ENCODE data around the gene MT1X. TPM values are rescaled to one million over a fixed set of nuclear protein-coding genes. Genes with fewer than 3 reads are reported as not detected.

MT1X gene
- total RNA-seq, result 36.9 and 47.0 TPM in 2 replicates

DNA sequence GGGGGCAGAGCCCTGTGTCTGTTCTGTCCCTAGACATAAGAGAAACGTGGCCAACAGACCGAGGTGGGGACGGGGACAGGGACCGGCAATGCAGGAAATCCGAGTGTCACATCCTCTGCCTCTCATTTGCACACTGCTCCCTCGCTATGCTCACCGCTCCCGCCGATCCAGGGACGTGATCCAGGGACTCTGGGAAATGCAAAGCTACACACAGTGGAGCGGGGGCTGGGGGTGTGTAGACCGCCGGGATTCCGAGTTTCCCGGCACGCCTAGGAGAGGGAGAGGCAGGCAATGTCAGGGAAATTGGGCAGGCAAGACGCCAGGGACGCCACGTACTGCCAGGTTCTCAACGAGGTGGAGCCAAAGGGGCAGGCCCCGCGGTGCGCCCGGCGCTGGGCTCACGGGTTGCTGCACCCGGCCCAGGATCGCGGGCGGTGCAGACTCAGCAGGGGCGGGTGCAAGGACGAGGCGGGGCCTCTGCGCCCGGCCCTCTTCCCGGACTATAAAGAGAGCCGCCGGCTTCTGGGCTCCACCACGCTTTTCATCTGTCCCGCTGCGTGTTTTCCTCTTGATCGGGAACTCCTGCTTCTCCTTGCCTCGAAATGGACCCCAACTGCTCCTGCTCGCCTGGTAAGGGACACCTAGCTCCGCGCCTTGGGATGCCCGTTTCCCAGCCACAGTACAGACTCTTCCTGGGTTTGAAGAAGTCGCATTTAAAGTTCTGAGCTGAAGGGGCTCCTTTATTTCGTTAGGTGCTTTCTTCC, at the start of gene MT1X:
MT1X (plus strand) TSS at position 532 of the 764 bp plus-strand sequence; CDS start at position 603, 71 bp downstream.

DNA sequence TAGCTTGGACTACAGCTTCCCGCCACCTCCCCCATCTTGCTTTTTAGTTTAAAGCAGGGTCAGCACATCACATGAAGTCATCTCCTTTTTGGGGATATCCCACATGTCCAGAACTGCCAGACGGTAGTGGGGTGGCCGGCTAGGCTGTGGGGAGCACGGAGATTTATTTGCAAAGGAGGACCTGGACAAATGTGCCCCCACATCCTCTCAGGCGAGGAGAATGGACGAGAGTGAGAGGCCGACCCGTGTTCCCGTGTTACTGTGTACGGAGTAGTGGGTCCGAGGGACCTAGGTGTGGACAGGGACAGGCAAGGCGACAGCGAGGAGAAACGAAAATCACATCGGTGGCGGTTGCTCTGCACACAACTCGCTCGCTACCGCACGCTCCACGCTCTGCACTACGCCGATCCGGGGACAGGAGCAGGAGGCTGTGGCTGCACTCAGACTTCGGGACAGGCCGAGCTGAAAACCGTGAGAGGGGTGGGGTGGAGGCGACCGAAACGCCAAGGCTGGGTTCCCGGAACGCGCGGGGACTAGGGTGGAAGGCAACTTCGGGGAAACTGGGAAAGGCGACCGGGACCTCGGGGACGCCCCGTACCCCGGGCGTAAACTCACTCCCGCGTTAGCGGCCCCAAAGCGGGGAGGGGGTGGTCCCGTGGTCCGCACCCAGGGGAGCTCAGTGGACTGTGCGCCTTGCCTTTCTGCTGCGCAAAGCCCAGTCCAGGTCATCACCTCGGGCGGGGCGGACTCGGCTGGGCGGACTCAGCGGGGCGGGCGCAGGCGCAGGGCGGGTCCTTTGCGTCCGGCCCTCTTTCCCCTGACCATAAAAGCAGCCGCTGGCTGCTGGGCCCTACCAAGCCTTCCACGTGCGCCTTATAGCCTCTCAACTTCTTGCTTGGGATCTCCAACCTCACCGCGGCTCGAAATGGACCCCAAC, 44.2 kb upstream of the MT1X start, which contains the start of gene MT1A:
MT1A (plus strand) TSS at position 853 of the 937 bp plus-strand sequence; CDS start at position 926, 73 bp downstream.

DNA sequence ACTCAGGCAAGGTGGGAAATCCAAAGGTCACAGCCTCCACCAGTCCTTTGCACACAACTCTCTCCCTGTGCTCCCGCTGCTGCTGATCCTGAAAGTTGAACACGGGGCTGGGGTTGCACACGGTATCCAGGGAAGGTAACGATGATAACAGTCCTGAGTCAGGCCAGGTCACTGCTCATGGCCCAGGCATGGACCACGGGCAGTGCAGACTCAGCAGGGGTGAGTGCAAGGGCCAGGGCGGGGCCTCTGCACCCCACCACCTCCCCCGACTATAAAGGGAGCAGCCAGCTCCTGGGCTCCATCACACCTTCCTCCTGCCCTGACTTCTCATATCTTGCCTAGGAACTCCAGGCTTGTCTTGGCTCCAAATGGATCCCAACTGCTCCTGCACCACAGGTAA, 30.7 kb upstream of the MT1X start, which contains the start of gene MT1B:
MT1B (plus strand) TSS at position 301 of the 400 bp plus-strand sequence; CDS start at position 369, 68 bp downstream.

DNA sequence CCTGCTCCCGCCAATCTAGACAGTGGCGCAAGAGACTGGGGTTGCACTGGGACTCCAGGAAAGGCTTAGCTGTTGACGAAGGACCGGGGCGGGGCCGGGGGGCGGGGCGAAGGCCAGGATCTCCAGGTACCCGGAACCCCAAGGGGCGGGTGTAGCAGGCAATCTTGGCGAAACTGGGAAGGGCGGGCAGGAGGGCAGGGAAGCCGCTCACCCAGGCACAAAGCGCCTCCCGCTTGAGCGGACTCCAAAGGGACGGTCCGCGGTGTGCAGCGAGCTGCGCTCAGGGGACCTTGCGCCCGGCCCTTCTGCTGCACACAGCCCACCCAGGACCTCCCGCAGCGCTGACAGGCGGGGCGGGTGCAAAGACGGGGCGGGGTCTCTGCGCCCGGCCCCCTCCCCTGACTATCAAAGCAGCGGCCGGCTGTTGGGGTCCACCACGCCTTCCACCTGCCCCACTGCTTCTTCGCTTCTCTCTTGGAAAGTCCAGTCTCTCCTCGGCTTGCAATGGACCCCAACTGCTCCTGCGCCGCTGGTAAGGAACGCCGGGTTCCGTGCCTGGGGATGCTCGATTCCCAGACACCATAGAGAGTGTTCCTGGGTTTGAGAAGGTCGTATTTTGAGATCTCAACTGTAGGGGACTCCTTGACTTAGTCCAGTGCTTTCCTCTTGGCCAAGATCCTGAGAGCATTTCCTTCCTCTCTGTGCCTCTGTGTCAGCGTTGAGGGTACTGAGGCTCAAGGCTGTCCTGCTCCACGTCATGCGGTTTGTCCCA, 24.5 kb upstream of the MT1X start, which contains the start of gene MT1F:
MT1F (plus strand) TSS at position 405 of the 772 bp plus-strand sequence; CDS start at position 505, 100 bp downstream.

DNA sequence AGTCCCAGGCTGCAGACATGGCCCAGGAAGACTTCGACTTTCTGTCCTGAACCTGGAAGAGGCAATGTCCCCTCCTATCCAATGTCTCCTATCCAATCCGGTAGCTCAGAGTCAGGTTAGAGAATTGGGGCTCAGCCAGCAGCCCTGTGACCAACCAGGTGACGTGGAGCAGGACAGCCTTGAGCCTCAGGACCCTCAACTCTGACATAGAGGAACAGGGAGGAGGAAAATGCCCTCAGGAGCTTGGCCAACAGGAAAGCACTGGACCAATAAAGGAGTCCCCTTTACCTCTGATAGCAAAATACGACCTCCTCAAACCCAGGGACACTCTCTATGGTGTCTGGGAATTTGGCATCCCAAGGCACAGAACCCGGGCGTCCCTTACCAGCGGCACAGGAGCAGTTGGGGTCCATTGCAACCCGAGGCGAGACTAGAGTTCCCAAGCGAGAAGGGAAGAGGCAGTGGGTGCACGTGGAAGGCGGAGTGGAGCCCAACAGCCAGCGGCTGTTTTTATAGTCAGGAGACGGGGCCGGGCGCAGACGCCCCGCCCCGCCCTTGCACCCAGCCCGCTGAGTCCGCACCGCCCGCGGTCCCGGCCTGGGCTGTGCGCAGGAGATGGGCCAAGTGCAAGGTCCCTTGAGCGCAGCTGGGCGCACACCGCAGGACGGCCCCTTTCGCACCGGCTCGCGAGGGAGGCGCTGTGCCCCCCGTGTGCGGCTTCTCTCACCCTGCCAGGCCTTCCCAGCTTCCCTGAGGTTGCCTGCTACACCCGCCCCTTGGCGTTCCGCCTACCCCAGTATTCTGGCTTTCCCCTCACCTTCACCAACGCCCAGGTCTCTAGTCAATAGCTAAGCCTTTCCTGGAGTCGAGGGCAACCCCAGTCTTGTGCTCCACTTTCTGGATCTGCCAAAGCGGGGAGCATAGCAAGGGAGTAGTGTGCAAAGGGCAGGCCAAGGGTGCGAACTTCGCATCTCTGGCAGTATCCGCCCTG, 14.4 kb upstream of the MT1X start, which contains the start of gene MT1G:
MT1G (minus strand) TSS at position 485 of the 991 bp plus-strand sequence; CDS start at position 413, 72 bp downstream.

DNA sequence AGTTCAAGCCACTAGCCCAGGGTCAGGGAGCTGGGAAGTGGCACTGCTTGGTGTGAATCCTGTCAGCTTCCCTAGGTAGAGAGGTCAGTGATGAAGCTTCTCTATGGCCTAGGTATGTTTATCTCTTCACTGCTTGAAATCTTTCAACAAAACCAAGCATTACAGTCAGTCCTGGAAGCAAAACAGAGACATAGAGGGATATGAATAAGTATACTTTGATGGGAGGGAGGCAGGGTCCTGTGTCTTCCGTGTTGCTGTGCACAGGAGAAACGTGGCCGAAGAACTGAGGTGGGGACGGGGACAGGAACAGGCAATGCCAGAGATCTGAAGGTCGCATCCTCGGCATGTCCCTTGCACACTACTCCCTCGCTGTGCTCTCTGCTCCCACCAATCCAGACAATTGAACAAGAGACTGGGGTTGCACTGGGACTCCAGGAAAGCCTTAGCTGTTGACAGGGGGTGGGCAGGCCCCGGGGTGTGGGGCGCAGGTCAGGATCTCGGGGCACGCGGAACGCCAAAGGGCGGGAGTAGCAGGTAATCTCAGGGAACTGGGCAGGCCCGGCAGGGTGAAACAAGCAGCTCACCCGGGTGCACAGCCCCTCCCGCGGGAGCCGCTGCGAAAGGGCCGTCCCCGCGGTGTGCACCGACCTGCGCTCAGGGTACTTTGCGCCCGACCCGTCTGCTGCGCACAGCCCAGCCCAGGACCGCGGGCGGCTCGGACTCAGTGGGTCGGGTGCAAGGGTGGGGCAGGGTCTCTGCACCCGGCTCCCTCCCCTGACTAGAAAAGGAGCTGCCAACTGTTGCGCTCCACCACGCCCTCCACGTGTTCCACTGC, 13.0 kb upstream of the MT1X start, which contains the start of gene MT1H:
MT1H (plus strand) TSS at position 810 of the 835 bp plus-strand sequence. CDS start 71 bp downstream, outside the sequence.

DNA sequence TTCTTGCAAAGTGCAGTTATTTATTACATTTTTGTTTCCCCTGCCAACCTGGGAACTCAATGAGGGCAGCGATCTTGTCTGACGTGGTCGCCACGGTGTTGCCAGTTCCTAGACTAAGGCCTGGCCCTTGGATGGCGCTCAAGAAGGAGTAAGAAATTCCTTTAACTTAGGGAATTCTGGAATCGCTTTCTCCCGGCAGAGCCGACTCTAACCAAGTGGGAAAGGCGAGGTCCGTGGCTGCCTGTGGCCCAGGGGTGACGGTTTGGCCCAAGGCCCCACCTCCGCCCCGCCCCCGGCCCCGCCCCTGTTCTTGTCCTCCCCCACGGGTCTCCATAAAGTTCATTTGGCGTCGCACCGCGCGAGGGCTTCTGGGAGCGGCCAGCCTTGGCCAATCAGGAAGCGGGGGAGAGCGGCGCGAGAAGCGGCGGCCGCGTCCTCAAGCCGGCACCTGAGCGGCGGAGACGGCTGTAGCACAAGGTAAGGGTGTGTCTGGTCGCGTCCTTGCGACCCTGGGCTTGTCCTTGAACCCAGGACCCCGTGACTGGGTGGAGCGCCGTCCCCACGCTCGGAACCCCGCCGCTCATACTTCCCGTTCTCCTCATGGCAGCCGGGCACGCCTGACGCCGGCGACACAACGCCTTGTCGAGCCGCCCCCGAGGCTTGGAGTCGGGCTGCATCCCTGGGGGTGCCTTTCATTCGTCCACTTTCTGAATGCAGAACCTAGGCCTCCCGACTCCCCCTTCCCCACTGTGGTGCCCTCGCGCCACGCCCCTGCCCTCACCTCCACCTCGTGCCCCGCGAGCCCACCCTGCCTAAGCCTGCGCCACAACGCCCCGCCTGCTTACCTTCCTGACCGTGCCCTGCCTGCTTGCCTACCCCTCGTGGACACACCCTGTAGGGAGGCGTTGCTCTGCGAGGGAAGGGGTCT, 47.7 kb downstream of the MT1X start, which contains the start of gene NUP93:
NUP93 (plus strand) TSS at position 395 of the 928 bp plus-strand sequence. CDS start 18,119 bp downstream, outside the sequence.

Other genes with a start within 250 kb of the MT1X start
- gene NUDT21, start 231.1 kb upstream of the MT1X start, total RNA-seq, result 41.6 and 67.2 TPM in 2 replicates
- gene OGFOD1, start 230.9 kb upstream of the MT1X start, total RNA-seq, result 33.4 and 109 TPM in 2 replicates
- gene BBS2, start 162.4 kb upstream of the MT1X start, total RNA-seq, result 42.6 and 61.2 TPM in 2 replicates
- not detected in 2 replicates for gene MT4, start 117.4 kb upstream of the MT1X start, total RNA-seq
- not detected in 2 replicates for gene MT3, start 92.9 kb upstream of the MT1X start, total RNA-seq
- 3.1 and 6.9 TPM in 2 replicates for gene MT2A, start 73.9 kb upstream of the MT1X start, total RNA-seq
- gene MT1E, start 56.7 kb upstream of the MT1X start, total RNA-seq, result 52.9 and 91.5 TPM in 2 replicates
- 0.22 and 0.79 TPM in 2 replicates for gene MT1M, start 49.8 kb upstream of the MT1X start, total RNA-seq
- gene MT1A, start 43.8 kb upstream of the MT1X start, total RNA-seq, result not detected in 2 replicates
- not detected in 2 replicates for gene MT1B, start 30.6 kb upstream of the MT1X start, total RNA-seq
- gene MT1F, start 24.5 kb upstream of the MT1X start, total RNA-seq, result 9.1 and 14.5 TPM in 2 replicates
- not detected in 2 replicates for gene MT1G, start 14.4 kb upstream of the MT1X start, total RNA-seq
- 1.5 TPM in 1 of 2 replicates, not detected in the other for gene MT1H, start 12.7 kb upstream of the MT1X start, total RNA-seq
- 29.1 and 54.5 TPM in 2 replicates for gene NUP93, start 47.7 kb downstream of the MT1X start, total RNA-seq
- gene SLC12A3, start 182.7 kb downstream of the MT1X start, total RNA-seq, result 0.22 and 1.6 TPM in 2 replicates
- 124 and 232 TPM in 2 replicates for gene HERPUD1, start 249.7 kb downstream of the MT1X start, total RNA-seq

Measured in placental epithelial cell (primary cell).